C4-2B (cell line): ENCODE measurements around the gene COBL.

Experiments used
- ZFX ChIP-seq: fragments of 450-650 bp; IDR thresholded peaks from 2 replicates; pipeline ENCODE4 v1.6.1; 2017
- TF ChIP-seq, protein P1 (sequence below): fragments of 450-650 bp; conservative IDR thresholded peaks from 2 replicates; pipeline ENCODE4 v1.5.1; 2017; ENCODE audit warnings: mild to moderate bottlenecking

DNA sequence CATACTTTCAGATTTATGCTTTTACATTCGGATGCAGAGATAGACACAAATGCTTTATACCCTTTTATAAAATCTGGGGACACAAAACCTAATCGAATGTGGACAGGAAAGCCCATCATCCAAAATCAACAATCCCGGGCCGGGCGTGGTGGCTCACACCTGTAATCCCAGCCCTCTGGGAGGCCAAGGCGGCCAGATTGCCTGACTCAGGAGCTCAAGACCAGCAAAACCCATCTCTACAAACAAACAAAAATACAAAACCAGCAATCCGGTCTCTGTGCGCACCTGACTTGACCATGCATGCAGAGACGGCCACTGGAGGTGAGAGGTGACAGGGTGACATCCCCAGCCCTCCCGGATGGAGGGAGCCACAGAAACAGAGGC, 13.5 kb downstream of the COBL start:
- TF ChIP-seq, protein P1, sequence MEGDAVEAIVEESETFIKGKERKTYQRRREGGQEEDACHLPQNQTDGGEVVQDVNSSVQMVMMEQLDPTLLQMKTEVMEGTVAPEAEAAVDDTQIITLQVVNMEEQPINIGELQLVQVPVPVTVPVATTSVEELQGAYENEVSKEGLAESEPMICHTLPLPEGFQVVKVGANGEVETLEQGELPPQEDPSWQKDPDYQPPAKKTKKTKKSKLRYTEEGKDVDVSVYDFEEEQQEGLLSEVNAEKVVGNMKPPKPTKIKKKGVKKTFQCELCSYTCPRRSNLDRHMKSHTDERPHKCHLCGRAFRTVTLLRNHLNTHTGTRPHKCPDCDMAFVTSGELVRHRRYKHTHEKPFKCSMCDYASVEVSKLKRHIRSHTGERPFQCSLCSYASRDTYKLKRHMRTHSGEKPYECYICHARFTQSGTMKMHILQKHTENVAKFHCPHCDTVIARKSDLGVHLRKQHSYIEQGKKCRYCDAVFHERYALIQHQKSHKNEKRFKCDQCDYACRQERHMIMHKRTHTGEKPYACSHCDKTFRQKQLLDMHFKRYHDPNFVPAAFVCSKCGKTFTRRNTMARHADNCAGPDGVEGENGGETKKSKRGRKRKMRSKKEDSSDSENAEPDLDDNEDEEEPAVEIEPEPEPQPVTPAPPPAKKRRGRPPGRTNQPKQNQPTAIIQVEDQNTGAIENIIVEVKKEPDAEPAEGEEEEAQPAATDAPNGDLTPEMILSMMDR, result no peak
- no peak for TF ChIP-seq ZFX
